ENCODE results near the gene BFAR.

DNA sequence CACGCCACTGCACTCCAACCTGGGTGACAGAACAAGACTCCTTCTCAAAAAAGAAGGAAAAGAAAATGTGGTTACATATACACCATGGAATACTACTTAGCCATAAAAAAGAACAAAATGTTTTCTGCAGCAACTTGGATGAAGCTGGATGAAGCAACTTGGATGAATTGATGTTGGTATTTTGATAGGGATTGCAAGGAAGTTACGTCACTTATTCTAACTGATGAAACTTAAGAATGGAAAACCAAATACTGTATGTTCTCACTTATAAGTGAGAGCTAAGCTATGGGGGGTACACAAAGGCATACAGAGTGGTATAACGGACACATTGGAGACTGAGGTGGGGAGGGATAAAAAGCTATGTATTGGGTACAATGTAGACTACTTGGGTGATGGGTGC, 43.9 kb downstream of the BFAR start:
- TF ChIP-seq, protein P1, sequence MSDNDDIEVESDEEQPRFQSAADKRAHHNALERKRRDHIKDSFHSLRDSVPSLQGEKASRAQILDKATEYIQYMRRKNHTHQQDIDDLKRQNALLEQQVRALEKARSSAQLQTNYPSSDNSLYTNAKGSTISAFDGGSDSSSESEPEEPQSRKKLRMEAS (IDR thresholded peaks at IDR 0.05; ENCODE audit: insufficient read depth, insufficient read length) = no peak
- TF ChIP-seq, protein P2, sequence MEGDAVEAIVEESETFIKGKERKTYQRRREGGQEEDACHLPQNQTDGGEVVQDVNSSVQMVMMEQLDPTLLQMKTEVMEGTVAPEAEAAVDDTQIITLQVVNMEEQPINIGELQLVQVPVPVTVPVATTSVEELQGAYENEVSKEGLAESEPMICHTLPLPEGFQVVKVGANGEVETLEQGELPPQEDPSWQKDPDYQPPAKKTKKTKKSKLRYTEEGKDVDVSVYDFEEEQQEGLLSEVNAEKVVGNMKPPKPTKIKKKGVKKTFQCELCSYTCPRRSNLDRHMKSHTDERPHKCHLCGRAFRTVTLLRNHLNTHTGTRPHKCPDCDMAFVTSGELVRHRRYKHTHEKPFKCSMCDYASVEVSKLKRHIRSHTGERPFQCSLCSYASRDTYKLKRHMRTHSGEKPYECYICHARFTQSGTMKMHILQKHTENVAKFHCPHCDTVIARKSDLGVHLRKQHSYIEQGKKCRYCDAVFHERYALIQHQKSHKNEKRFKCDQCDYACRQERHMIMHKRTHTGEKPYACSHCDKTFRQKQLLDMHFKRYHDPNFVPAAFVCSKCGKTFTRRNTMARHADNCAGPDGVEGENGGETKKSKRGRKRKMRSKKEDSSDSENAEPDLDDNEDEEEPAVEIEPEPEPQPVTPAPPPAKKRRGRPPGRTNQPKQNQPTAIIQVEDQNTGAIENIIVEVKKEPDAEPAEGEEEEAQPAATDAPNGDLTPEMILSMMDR (IDR thresholded peaks at IDR 0.05; ENCODE audit: extremely low read depth in 1 of 2, insufficient read depth in 1 of 2, low read depth in 1 of 2, low read length in 2 of 2) = no peak
- no peak for TF ChIP-seq POLR2A (IDR thresholded peaks at IDR 0.05; ENCODE audit: low read depth, low read length)
- no peak for TF ChIP-seq GATA2 (IDR thresholded peaks at IDR 0.05; ENCODE audit: insufficient read depth, insufficient read length, low read depth, low read length)
- no peak for TF ChIP-seq POLR2AphosphoS5 (IDR thresholded peaks at IDR 0.05; ENCODE audit: insufficient read depth, low read depth, low read length)
